Trophoblast cell (in vitro differentiated cells and primary cell): ENCODE measurements around the gene SAE1.

Experiments
- DNase-seq, 2 donors: peaks; one replicate each; pipeline ENCODE4 v3.0.0-alpha.2; 2016
- H2AFZ ChIP-seq: 2 replicates; pipeline ENCODE4 v1.6.1; 2013; ENCODE audit warnings: low read length, moderate library complexity, mild to moderate bottlenecking; ENCODE audit not compliant: insufficient read depth, poor library complexity
- H2AK5ac ChIP-seq: 2 replicates; pipeline ENCODE4 v1.6.1; 2013; ENCODE audit warnings: mild to moderate bottlenecking, low read length
- H2BK120ac ChIP-seq: 2 replicates; pipeline ENCODE4 v1.6.1; 2013; ENCODE audit warnings: low read length, mild to moderate bottlenecking, moderate library complexity; ENCODE audit not compliant: insufficient read depth, poor library complexity
- H2BK12ac ChIP-seq: 2 replicates; pipeline ENCODE4 v1.6.1; 2013; ENCODE audit warnings: mild to moderate bottlenecking, low read length, moderate library complexity
- H2BK5ac ChIP-seq: 2 replicates; pipeline ENCODE4 v1.6.1; 2013; ENCODE audit warnings: low read length, low read depth, moderate library complexity, mild to moderate bottlenecking; ENCODE audit not compliant: poor library complexity
- H3K14ac ChIP-seq: 2 replicates; pipeline ENCODE4 v1.6.1; 2013; ENCODE audit warnings: mild to moderate bottlenecking, low read length
- H3K18ac ChIP-seq: 2 replicates; pipeline ENCODE4 v1.6.1; 2013; ENCODE audit warnings: mild to moderate bottlenecking, low read length
- H3K23ac ChIP-seq: 2 replicates; pipeline ENCODE4 v1.6.1; 2013; ENCODE audit warnings: low read length
- H3K27ac ChIP-seq: 2 replicates; pipeline ENCODE4 v1.5.1; 2013; ENCODE audit warnings: low read depth, mild to moderate bottlenecking, inconsistent platforms, low read length, moderate library complexity
- H3K27me3 ChIP-seq: 2 replicates; pipeline ENCODE4 v1.6.1; 2013; ENCODE audit warnings: inconsistent platforms, mild to moderate bottlenecking, low read length, moderate library complexity; ENCODE audit not compliant: insufficient read depth
- H3K36me3 ChIP-seq, 2 experiments: 1 replicate in 1 of 2; 2 replicates in 1 of 2; pipeline ENCODE4 v1.6.1; 2013; ENCODE audit warnings: low read length in 2 of 2, mild to moderate bottlenecking in 2 of 2, moderate library complexity in 1 of 2; ENCODE audit not compliant: insufficient read depth in 2 of 2, control insufficient read depth in 1 of 2
- H3K4ac ChIP-seq: 2 replicates; pipeline ENCODE4 v1.6.1; 2013; ENCODE audit warnings: low read depth, mild to moderate bottlenecking, low read length, moderate library complexity
- H3K4me1 ChIP-seq, 2 experiments: 1 replicate in 1 of 2; 2 replicates in 1 of 2; pipeline ENCODE4 v1.6.1; 2013; ENCODE audit warnings: low read length in 2 of 2, mild to moderate bottlenecking in 2 of 2, moderate library complexity in 1 of 2; ENCODE audit not compliant: insufficient read depth in 2 of 2, control insufficient read depth in 1 of 2
- H3K4me2 ChIP-seq: 2 replicates; pipeline ENCODE4 v1.6.1; 2013; ENCODE audit warnings: inconsistent platforms, mild to moderate bottlenecking, low read length, moderate library complexity
- H3K4me3 ChIP-seq: 2 replicates; pipeline ENCODE4 v1.5.1; 2013; ENCODE audit warnings: mild to moderate bottlenecking, low read depth, low read length, inconsistent platforms
- H3K79me1 ChIP-seq: one replicate; pipeline ENCODE4 v1.6.1; 2013; ENCODE audit warnings: low read length
- H3K79me2 ChIP-seq: 2 replicates; pipeline ENCODE4 v1.6.1; 2013; ENCODE audit warnings: low read length, mild to moderate bottlenecking; ENCODE audit not compliant: control insufficient read depth, insufficient read depth, poor library complexity
- H3K9ac ChIP-seq: 2 replicates; pipeline ENCODE4 v1.6.1; 2013; ENCODE audit warnings: mild to moderate bottlenecking, low read length
- H3K9me3 ChIP-seq: 2 replicates; pipeline ENCODE4 v1.6.1; 2013; ENCODE audit warnings: low read depth, mild to moderate bottlenecking, control low read depth, inconsistent platforms, low read length; ENCODE audit not compliant: insufficient read depth
- H4K12ac ChIP-seq: 2 replicates; pipeline ENCODE4 v1.6.1; 2013; ENCODE audit warnings: low read depth, mild to moderate bottlenecking, low read length, moderate library complexity
- H4K8ac ChIP-seq: 2 replicates; pipeline ENCODE4 v1.6.1; 2013; ENCODE audit warnings: low read depth, mild to moderate bottlenecking, low read length, moderate library complexity
- H4K91ac ChIP-seq: one replicate; pipeline ENCODE4 v1.6.1; 2013; ENCODE audit warnings: low read depth, mild to moderate bottlenecking, low read length, moderate library complexity
- WGBS: extraction: QIAGEN DNeasy Blood & Tissue Kit; methylation state at CpG from one replicate; pipeline ENCODE4 v1.1.7; 2013; ENCODE audit warnings: missing lambda C conversion rate; ENCODE audit not compliant: insufficient read length, insufficient coverage; ENCODE audit errors: extremely low coverage; 5-methylcytosine and 5-hydroxymethylcytosine counted together

Gene SAE1

GRCh38 chr19:47221890-47222289, 91.3 kb downstream of the SAE1 start:
- Histone ChIP-seq H2BK120ac (no peak overlapping the region), H3K27ac (no peak overlapping the region), H3K79me1 (peaks cover 8% of the 10 kb centered on the region), H2BK12ac (no peak overlapping the region), H3K4me1 (peaks cover 5 to 9% of the 10 kb centered on the region in 2 experiments), H3K18ac (no peak overlapping the region), H2AK5ac (no peak overlapping the region), H4K8ac (no peak overlapping the region), H3K23ac (no peak overlapping the region), H4K12ac (no peak overlapping the region), H3K79me2 (peaks cover 4% of the 10 kb centered on the region), H3K4me3 (no peak overlapping the region), H4K91ac (no peak overlapping the region), H3K14ac (no peak overlapping the region), H2BK5ac (no peak overlapping the region), H3K4me2 (no peak overlapping the region), H3K9ac (no peak overlapping the region), H3K9me3 (no peaks in the 10 kb centered on the region), H3K27me3 (no peaks in the 10 kb centered on the region), H3K36me3 (peaks cover 25 to 26% of the 10 kb centered on the region in 2 experiments), H3K4ac (no peak overlapping the region), H2AFZ (no peak overlapping the region)
- no CpG with 5 or more reads among the region's 11 CpGs for WGBS
- no peak for DNase-seq

- H3K79me2 ChIP-seq = peaks cover 16% of the 10 kb centered on the region
- peak overlapping the region; percentile 85 for H3K4me2 ChIP-seq
- peak overlapping the region; percentile 53 for H3K4ac ChIP-seq
- H3K36me3 ChIP-seq = peaks cover 18 to 21% of the 10 kb centered on the region in 2 experiments
- peak overlapping the region; percentile 32 for H3K4me3 ChIP-seq
- H3K14ac ChIP-seq = peak overlapping the region; percentile 23
- H4K91ac ChIP-seq = peak overlapping the region; percentile 96
- H4K12ac ChIP-seq = peak overlapping the region; percentile 47
- H2AK5ac ChIP-seq = no peak overlapping the region
- H3K18ac ChIP-seq = peak overlapping the region; percentile 58
- H3K23ac ChIP-seq = no peak overlapping the region
- no peaks in the 10 kb centered on the region for H3K9me3 ChIP-seq
- DNase-seq = peak; percentile 82 to 92
- peaks cover 17 to 32% of the 10 kb centered on the region in 2 experiments for H3K4me1 ChIP-seq
- H3K79me1 ChIP-seq = peaks cover 36% of the 10 kb centered on the region
- no CpG with 5 or more reads among the region's 59 CpGs for WGBS
- H2BK12ac ChIP-seq = peak overlapping the region; percentile 47
- H4K8ac ChIP-seq = peak overlapping the region; percentile 73
- H3K27ac ChIP-seq = peak overlapping the region; percentile 98
- H2BK120ac ChIP-seq = peak overlapping the region; percentile 77
- H2AFZ ChIP-seq = peak overlapping the region; percentile 44
- H2BK5ac ChIP-seq = peak overlapping the region; percentile 64
- H3K27me3 ChIP-seq = no peaks in the 10 kb centered on the region
- H3K9ac ChIP-seq = peak overlapping the region; percentile 65
Observed at GRCh38 chr19:47225746-47226425, 95.3 kb downstream of the SAE1 start.

- peak overlapping the region; percentile 96 for H4K91ac ChIP-seq
- peak overlapping the region; percentile 85 for H3K4me2 ChIP-seq
- peak; percentile 49 to 57 for DNase-seq
- peaks cover 10 to 13% of the 10 kb centered on the region in 2 experiments for H3K36me3 ChIP-seq
- peak overlapping the region; percentile 98 for H3K27ac ChIP-seq
- H3K4me3 ChIP-seq = peak overlapping the region; percentile 32
- peak overlapping the region; percentile 45 for H4K12ac ChIP-seq
- no peaks in the 10 kb centered on the region for H3K27me3 ChIP-seq
- H3K23ac ChIP-seq = no peak overlapping the region
- peaks cover 42% of the 10 kb centered on the region for H3K79me1 ChIP-seq
- peak overlapping the region; percentile 70 for H3K4ac ChIP-seq
- H3K14ac ChIP-seq = peak overlapping the region; percentile 54
- peak overlapping the region; percentile 68 for H2BK12ac ChIP-seq
- peak overlapping the region; percentile 41 for H2AFZ ChIP-seq
- peak overlapping the region; percentile 82 for H3K18ac ChIP-seq
- H2BK120ac ChIP-seq = peak overlapping the region; percentile 77
- peak overlapping the region; percentile 65 for H3K9ac ChIP-seq
- peaks cover 22 to 37% of the 10 kb centered on the region in 2 experiments for H3K4me1 ChIP-seq
- peak overlapping the region; percentile 55 for H2AK5ac ChIP-seq
- H2BK5ac ChIP-seq = peak overlapping the region; percentile 64
- no CpG with 5 or more reads among the region's 56 CpGs for WGBS
- H4K8ac ChIP-seq = peak overlapping the region; percentile 33
- no peaks in the 10 kb centered on the region for H3K9me3 ChIP-seq
- peaks cover 21% of the 10 kb centered on the region for H3K79me2 ChIP-seq
Observed at GRCh38 chr19:47226426-47227351, 96.1 kb downstream of the SAE1 start.

DNA sequence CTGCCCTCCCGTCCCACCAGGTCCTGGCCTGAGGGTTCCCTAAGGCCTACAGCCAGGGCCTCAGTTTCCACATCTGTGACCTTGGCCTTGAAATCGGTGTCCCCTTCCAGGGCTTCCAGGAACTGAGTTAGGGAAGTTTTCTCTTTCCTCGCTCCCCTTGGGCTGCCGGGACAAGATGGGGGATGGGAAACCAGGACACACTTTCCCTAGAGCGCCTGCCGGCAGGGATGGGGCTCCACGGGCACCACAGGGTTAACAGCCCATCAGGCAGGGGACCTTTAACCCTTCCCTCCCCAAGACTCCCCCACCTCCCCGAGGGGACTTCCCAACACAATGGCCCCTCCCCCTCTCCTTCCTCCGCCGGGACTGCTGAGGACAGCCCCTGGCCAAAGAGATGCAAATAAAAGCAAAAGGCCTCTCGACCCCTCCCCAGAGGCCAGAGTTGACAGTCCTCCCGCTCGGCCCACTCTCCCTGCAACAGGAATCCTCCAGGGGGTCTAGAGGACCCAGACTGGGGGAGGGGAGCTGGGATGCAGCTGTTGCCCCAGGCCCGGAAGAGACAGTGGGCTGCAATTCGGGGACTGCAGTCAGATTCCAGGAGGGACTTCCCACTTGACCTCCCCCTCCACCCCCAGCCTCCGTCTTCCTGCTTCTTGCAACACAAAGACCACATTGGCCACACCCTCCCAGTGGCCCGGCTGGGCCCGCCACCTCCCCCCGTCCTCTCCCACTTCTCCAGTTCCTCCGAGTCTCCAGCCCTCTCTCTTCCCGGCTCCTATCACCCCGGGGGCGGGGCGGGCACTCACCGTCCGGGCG, 96.9 kb downstream of the SAE1 start:
- Histone ChIP-seq H3K4me3 (peak overlapping the region; percentile 98), H3K9ac (peak overlapping the region; percentile 54), H3K79me2 (peaks cover 23% of the 10 kb centered on the region), H3K79me1 (peaks cover 49% of the 10 kb centered on the region), H3K27ac (peak overlapping the region; percentile 98), H3K23ac (no peak overlapping the region), H2AK5ac (peak overlapping the region; percentile 55), H4K8ac (peak overlapping the region; percentile 68), H2BK120ac (peak overlapping the region; percentile 77), H3K18ac (peak overlapping the region; percentile 82), H3K4me2 (peak overlapping the region; percentile 85), H3K14ac (peak overlapping the region; percentile 54), H4K12ac (peak overlapping the region; percentile 45), H3K36me3 (peaks cover 4 to 7% of the 10 kb centered on the region in 2 experiments), H2AFZ (peak overlapping the region; percentile 19), H4K91ac (peak overlapping the region; percentile 96), H2BK5ac (peak overlapping the region; percentile 64), H3K9me3 (no peaks in the 10 kb centered on the region), H3K4ac (peak overlapping the region; percentile 70), H3K4me1 (peaks cover 27 to 43% of the 10 kb centered on the region in 2 experiments), H3K27me3 (no peaks in the 10 kb centered on the region), H2BK12ac (peak overlapping the region; percentile 68)
- peak; percentile 71 to 83 for DNase-seq
- no CpG with 5 or more reads among the region's 27 CpGs for WGBS
